ENCODE measurements around the gene GGT5. TPM values are rescaled to one million over a fixed set of nuclear protein-coding genes. Genes with fewer than 3 reads are reported as not detected.
"Not testable (repeated sequence)": the region's sequence is repeated elsewhere in the genome, so short reads cannot be mapped to it uniquely, and the experiment has no call there.

GGT5 gene
- total and polyA plus RNA-seq, 4 experiments from 2014 or later, result not detected

DNA sequence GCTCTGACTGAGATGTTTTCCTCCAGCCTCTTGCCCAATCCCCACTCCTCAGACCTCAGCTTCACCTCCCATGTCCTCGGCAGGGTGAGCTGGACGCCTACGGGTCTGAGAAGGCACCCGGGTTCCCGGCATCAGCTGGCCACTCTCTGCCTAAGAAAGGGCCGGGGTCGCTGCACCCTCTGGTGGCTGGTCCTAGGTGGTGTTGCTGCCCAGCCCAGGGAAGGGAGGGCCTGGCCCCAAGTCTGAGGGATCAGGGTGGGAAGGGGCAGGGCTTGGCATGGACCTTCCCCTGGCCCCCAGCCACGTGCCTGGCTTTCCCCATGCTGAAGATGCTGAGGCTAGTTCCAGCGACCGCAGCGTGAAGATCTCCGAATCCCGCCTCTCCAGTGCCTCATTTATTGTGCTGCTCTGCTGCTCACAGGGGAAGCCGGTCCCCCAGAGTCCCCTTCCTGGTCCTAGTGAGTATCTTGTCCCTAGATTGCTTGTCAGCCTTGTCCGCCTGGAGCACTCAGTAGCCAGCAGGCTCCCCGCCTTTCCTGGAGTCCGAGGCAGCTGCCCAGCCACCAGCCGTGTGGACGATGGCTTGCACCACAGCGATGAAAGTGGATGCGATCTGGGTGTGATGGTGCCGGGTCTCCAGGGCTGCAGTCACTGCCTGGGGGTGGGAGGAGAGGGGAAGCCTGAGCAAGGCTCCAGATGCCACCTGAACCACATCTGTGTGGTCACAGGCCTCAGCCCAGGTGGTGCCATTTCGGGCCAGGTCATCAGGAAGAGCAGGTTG, 2.9 kb upstream of the GGT5 start:
- ChIA-PET POLR2A (ENCODE audit: partially characterized antibody) (no interaction called here), CTCF (ENCODE audit: partially characterized antibody) (interaction anchor here (0.7 to 0.9 kb wide), 3 partner anchors 21 to 354 kb away, joined by 3 read pairs; partner anchors contain the start of genes CABIN1 and MIF)
- Histone ChIP-seq H3K4me1 (ENCODE audit: insufficient read depth, low read length) (peaks cover 13% of the 10 kb centered on the region), H3K4me3 (ENCODE audit: low read length in 2 of 2) (no peak overlapping the region), H3K27ac (ENCODE audit: low read depth, low read length) (no peak overlapping the region), H3K36me3 (ENCODE audit: insufficient read depth, low read length) (no peaks in the 10 kb centered on the region), H3K9me3 (ENCODE audit: control insufficient read depth in 1 of 2, low read length in 2 of 2) (no peaks in the 10 kb centered on the region), H3K27me3 (ENCODE audit: insufficient read depth, low read length) (no peaks in the 10 kb centered on the region)
- DNase-seq, result peak in 4 of 5 donors; percentile 24 to 28 (median 26)
- Mint-ChIP-seq H3K27me3 (no peaks in the 10 kb centered on the region), H3K36me3 (no peaks in the 10 kb centered on the region), H3K4me1 (peaks cover 10 to 21% (median 14%) of the 10 kb centered on the region in 4 donors), H3K27ac (no peak overlapping the region), H3K9me3 (no peaks in the 10 kb centered on the region), H3K4me3 (no peak overlapping the region)
- intact Hi-C loops (cut with micrococcal nuclease), result loop anchor here (5.0 kb wide), 1 partner anchor 140 kb away; no protein-coding TSS in a partner anchor

DNA sequence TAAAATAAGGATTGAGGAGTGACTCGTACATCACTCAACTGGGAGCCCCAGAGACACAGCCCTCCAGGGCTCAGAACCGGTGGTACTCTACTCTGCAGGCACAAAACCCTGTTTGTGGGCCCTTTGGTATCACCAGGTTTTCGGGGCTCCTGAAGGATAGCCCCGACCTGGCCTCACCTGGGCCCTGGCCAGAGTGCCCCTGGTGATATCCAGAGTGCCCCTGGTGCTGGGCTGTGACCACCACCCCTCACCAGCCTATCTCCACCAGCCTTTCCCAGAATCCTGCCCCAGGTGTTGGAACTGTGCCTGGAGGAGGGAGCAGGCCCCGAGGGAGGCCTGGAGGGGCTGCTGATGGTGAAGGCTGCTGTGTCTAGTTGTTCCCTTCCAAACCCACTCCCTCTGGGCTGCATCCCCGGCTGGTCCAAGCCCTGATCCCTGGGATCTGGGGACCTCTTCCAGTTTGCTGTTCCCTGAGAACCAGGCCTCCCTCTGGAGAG, 2.2 kb upstream of the GGT5 start:
- no peak for DNase-seq
- Histone ChIP-seq H3K27ac (ENCODE audit: low read depth, low read length) (no peak overlapping the region), H3K9me3 (ENCODE audit: control insufficient read depth in 1 of 2, low read length in 2 of 2) (no peaks in the 10 kb centered on the region), H3K36me3 (ENCODE audit: insufficient read depth, low read length) (no peaks in the 10 kb centered on the region), H3K4me3 (ENCODE audit: low read length in 2 of 2) (no peak overlapping the region), H3K27me3 (ENCODE audit: insufficient read depth, low read length) (no peaks in the 10 kb centered on the region), H3K4me1 (ENCODE audit: insufficient read depth, low read length) (peaks cover 20% of the 10 kb centered on the region)
- POLR2A ChIA-PET (ENCODE audit: partially characterized antibody), result no interaction called here
- intact Hi-C loops (cut with micrococcal nuclease), result loop anchor here (5.0 kb wide), 1 partner anchor 140 kb away; no protein-coding TSS in a partner anchor
- Mint-ChIP-seq H3K4me3 (no peak overlapping the region), H3K27ac (peak overlapping the region in 1 of 7 donors; percentile 47), H3K36me3 (no peaks in the 10 kb centered on the region), H3K9me3 (no peaks in the 10 kb centered on the region), H3K4me1 (peaks cover 12 to 28% (median 20%) of the 10 kb centered on the region in 4 donors), H3K27me3 (no peaks in the 10 kb centered on the region)
- CTCF ChIA-PET (ENCODE audit: partially characterized antibody), result interaction anchor here (0.7 to 0.9 kb wide), 3 partner anchors 21 to 353 kb away, joined by 3 read pairs; partner anchors contain the start of genes CABIN1 and MIF

DNA sequence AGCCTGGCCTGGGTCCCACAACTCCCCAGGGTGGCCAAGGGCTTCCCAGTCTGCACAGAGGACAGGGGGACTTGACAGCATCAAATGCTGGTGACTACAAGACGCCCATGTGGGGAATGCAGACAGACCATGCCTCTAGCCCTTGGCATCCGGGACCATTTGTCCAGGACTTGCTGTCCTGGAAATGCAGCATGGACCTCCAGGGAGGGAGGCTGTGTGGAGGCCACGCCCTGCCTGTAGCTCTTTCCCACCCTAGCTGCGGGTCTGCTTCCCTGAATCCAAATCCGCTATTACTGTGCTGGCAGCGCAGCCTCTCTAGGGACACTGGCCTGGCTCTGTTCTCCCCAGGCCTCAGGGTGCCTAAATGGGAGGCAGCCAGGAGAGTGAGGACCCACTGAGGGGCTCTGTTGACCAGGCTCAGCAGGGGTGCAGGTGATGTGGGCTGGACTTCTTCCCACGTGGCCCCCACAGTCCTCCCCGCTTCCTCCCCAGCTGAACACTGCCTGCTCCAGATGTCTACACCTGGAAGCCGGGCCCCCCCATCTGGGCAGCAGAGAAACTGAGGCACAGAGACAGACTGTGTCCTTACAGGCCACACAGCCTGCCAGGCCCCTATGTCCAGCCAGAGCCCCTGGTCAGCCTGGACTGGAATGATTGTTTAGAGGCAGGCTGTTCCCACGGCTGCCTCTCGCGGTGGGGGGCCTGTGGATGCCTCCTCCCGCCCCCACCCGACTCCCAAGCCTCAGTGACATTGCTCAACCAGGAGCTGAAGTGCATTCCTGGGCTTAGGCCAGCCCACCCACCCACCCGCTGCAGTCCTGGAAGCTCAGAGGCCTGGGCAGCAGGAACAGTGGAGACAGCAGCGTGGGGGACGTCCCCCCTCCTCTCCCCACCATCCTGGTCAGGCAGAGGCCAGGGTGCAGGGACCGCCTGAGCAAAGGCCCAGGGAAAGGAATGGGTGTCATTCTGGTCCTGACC, 991 bp upstream of the GGT5 start:
- intact Hi-C loops (cut with micrococcal nuclease), result loop anchor here (5.0 kb wide), 1 partner anchor 139 kb away; no protein-coding TSS in a partner anchor
- POLR2A ChIA-PET (ENCODE audit: partially characterized antibody), result not testable (repeated sequence)

DNA sequence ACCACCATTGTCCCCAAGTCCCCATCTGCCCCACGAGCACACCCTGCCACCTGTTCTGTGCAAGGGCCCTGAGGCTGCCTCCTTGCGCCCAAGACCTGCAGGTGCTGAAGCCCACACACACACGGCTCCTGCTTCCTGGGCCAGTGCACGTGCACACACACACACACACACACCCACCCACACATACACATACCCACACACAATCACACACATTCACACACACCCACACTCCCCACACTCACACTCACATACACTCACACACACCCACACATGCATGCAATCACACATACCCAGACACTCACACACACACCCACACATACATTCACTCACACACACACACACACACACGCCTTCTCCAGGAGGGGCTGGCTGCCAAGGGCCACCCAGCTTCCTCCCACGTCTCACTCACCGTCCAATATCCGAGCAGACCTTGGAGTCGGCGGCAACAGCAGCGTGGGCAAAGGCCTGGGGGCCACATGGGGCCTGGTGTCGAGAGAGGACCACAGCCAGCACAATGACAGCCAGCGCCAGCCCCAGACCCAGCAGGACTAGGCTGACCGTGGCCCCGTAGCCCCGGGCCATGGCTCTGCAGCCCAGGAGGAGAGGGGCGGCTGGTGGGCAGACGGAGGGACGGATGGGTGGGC, 616 bp downstream of the GGT5 start:
- DNase-seq, result no peak
- peak overlapping the region in 2 of 7 donors; percentile 15 to 79 for H3K27ac Mint-ChIP-seq
- no peak overlapping the region for H3K4me3 ChIP-seq (ENCODE audit: low read length in 2 of 2)
- no peaks in the 10 kb centered on the region for H3K36me3 ChIP-seq (ENCODE audit: insufficient read depth, low read length)
- peaks cover 25% of the 10 kb centered on the region for H3K4me1 ChIP-seq (ENCODE audit: insufficient read depth, low read length)
- no peaks in the 10 kb centered on the region for H3K27me3 ChIP-seq (ENCODE audit: insufficient read depth, low read length)
- no peaks in the 10 kb centered on the region for H3K36me3 Mint-ChIP-seq
- H3K4me3 Mint-ChIP-seq, result peak overlapping the region in 4 of 8 donors; percentile 10 to 61 (median 52)
- POLR2A ChIA-PET (ENCODE audit: partially characterized antibody), result interaction anchor here (2.2 kb wide), 1 partner anchor 233 kb away, joined by 7 read pairs; the partner anchor contains the start of gene CABIN1
- no peaks in the 10 kb centered on the region for H3K27me3 Mint-ChIP-seq
- H3K27ac ChIP-seq (ENCODE audit: low read depth, low read length), result no peak overlapping the region
- CTCF ChIA-PET (ENCODE audit: partially characterized antibody), result no interaction called here
- no peaks in the 10 kb centered on the region for H3K9me3 ChIP-seq (ENCODE audit: control insufficient read depth in 1 of 2, low read length in 2 of 2)
- intact Hi-C loops (cut with micrococcal nuclease), result no loop called here
- peaks cover 15 to 42% (median 27%) of the 10 kb centered on the region in 4 donors for H3K4me1 Mint-ChIP-seq
- no peaks in the 10 kb centered on the region for H3K9me3 Mint-ChIP-seq

More for the DNA sequence above, 991 bp upstream of the GGT5 start:
- H3K27ac Mint-ChIP-seq; CTCF ChIA-PET (ENCODE audit: partially characterized antibody); H3K9me3 Mint-ChIP-seq; H3K9me3 ChIP-seq (ENCODE audit: control insufficient read depth in 1 of 2, low read length in 2 of 2); DNase-seq; H3K36me3 Mint-ChIP-seq; H3K4me3 ChIP-seq (ENCODE audit: low read length in 2 of 2); H3K4me3 Mint-ChIP-seq; H3K27ac ChIP-seq (ENCODE audit: low read depth, low read length); H3K27me3 Mint-ChIP-seq; H3K27me3 ChIP-seq (ENCODE audit: insufficient read depth, low read length); H3K36me3 ChIP-seq (ENCODE audit: insufficient read depth, low read length): not testable (repeated sequence)
- H3K4me1 Mint-ChIP-seq, result peaks cover 15 to 37% (median 27%) of the 10 kb centered on the region in 4 donors
- H3K4me1 ChIP-seq (ENCODE audit: insufficient read depth, low read length), result peaks cover 25% of the 10 kb centered on the region

DNA sequence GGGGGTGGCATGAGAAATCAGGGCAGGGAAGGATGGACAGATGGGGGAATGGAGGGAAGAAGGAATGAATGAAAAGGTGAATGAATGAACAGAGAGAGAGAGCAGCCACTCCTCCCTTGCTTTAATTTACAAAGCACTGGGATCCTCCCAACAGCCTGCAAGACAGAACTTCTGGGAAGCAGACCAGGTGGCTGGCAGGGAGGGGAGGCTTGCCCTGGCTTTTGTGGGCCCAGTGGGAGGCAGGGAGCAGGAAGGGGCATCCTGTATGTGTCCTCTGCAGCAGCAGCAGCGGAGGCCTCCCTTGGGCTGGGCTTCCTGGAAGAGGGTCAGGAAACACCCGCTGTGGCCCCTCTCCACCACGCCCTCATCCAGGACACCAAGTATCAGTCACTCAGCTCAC, 1.5 kb downstream of the GGT5 start:
- H3K27me3 Mint-ChIP-seq; H3K9me3 ChIP-seq (ENCODE audit: control insufficient read depth in 1 of 2, low read length in 2 of 2); H3K4me3 ChIP-seq (ENCODE audit: low read length in 2 of 2); intact Hi-C loops (cut with micrococcal nuclease); H3K9me3 Mint-ChIP-seq; H3K27ac ChIP-seq (ENCODE audit: low read depth, low read length); H3K36me3 Mint-ChIP-seq; H3K36me3 ChIP-seq (ENCODE audit: insufficient read depth, low read length); DNase-seq; H3K27me3 ChIP-seq (ENCODE audit: insufficient read depth, low read length): not testable (repeated sequence)
- CTCF ChIA-PET (ENCODE audit: partially characterized antibody), result interaction anchor here (1.5 to 3.3 kb wide), 3 partner anchors 12 to 87 kb away, joined by 3 to 15 read pairs (median 4); no protein-coding TSS in a partner anchor
- H3K4me1 ChIP-seq (ENCODE audit: insufficient read depth, low read length), result peaks cover 25% of the 10 kb centered on the region
- POLR2A ChIA-PET (ENCODE audit: partially characterized antibody), result interaction anchor here (0.7 to 2.2 kb wide), 7 partner anchors 65 to 313 kb away, joined by 3 to 11 read pairs (median 3); partner anchors contain the start of genes ADORA2A, CABIN1 and SNRPD3
- H3K4me3 Mint-ChIP-seq, result peak overlapping the region in 7 of 8 donors; percentile 36 to 82 (median 67)
- H3K27ac Mint-ChIP-seq, result peak overlapping the region in 1 of 7 donors; percentile 46
- H3K4me1 Mint-ChIP-seq, result peaks cover 15 to 42% (median 27%) of the 10 kb centered on the region in 4 donors

DNA sequence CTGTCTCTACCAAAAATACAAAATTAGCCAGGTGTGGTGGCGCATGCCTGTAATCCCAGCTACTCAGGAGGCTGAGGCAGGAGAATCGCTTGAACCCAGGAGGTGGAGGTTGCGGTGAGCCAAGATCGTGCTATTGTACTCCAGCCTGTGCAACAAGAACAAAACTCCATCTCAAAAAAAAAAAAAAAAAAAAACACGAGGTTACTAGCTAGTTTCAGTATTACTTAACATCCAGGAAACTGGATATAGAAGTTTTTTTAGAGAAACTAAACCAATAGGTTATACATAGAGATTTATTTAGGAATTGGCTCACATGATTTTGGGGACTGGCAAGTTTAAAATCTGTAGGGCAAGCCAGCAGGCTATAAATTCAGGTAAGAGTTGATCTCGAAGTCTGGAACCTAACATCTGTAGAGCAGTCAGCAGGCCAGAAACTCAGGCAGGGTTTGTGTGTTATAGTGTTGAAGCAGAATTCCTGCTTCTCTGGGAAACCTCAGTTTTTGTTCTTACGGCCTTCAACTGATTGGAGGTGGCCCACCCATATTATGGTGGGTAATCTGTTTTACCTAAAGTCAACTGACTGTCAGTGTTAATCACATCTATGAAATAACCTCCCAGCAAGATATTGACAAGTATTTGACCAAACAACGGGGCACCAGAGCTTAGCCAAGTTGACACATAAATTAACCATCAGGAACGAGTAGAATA, 3.7 kb downstream of the GGT5 start:
- peak overlapping the region in 2 of 7 donors; percentile 30 to 74 for H3K27ac Mint-ChIP-seq
- H3K27ac ChIP-seq (ENCODE audit: low read depth, low read length); H3K9me3 ChIP-seq (ENCODE audit: control insufficient read depth in 1 of 2, low read length in 2 of 2); H3K9me3 Mint-ChIP-seq; H3K27me3 Mint-ChIP-seq; H3K36me3 ChIP-seq (ENCODE audit: insufficient read depth, low read length); H3K27me3 ChIP-seq (ENCODE audit: insufficient read depth, low read length); H3K36me3 Mint-ChIP-seq; H3K4me3 ChIP-seq (ENCODE audit: low read length in 2 of 2); intact Hi-C loops (cut with micrococcal nuclease); DNase-seq: not testable (repeated sequence)
- CTCF ChIA-PET (ENCODE audit: partially characterized antibody), result interaction anchor here (3.3 kb wide), 1 partner anchor 10 kb away, joined by 15 read pairs; no protein-coding TSS in a partner anchor
- H3K4me1 Mint-ChIP-seq, result peaks cover 17 to 42% (median 27%) of the 10 kb centered on the region in 4 donors
- POLR2A ChIA-PET (ENCODE audit: partially characterized antibody), result interaction anchor here (1.1 kb wide), 1 partner anchor 230 kb away, joined by 4 read pairs; no protein-coding TSS in a partner anchor
- peaks cover 25% of the 10 kb centered on the region for H3K4me1 ChIP-seq (ENCODE audit: insufficient read depth, low read length)
- H3K4me3 Mint-ChIP-seq, result peak overlapping the region in 4 of 8 donors; percentile 7 to 54 (median 42)
